HCT116 (cell line): ENCODE data around the gene SAMD4B. TPM values are rescaled to one million over a fixed set of nuclear protein-coding genes. Genes with fewer than 3 reads are reported as not detected.

ENCODE experiments used
- ATAC-seq: fragments of 200-7000 bp; cut with Tn5 transposase; 2 replicates; pipeline ENCODE4 v1.9.1; 2020; ENCODE audit warnings: mild to moderate bottlenecking, moderate library complexity
- BruUV-seq: library from RNA; stranded (reverse); fragments of 400-500 nt; replicated peaks from 2 replicates; lab custom pipeline; 2021; lab: Mats Ljungman, UMichigan
- CTCF ChIA-PET: fragments of 300-600 bp; sonication (Branson Sonifier 250); formaldehyde crosslinking; loops from one replicate; lab custom pipeline; 2021; ENCODE audit warnings: antibody characterized with exemption; lab: Charles Lee
- POLR2A ChIA-PET: fragments of 300-600, 350-600 bp; sonication (Branson Sonifier 250); formaldehyde crosslinking; loops from one replicate; lab custom pipeline; 2021; ENCODE audit warnings: antibody characterized with exemption; lab: Charles Lee
- RAD21 ChIA-PET, 2 experiments: fragments of 300-600 bp; sonication (Branson Sonifier 250); formaldehyde crosslinking; loops; one replicate each; lab custom pipeline; 2023; ENCODE audit warnings: low total read pairs in 2 of 2; ENCODE audit not compliant: uncharacterized antibody in 2 of 2, unreplicated experiment in 2 of 2, low non-redundant PET in 1 of 2; lab: Charles Lee
- DNase-seq: peaks from one replicate; pipeline ENCODE4 v3.0.0-alpha.2; 2010; ENCODE audit warnings: low read depth, low spot score
- H2AFZ ChIP-seq: fragments of 200-600 bp; shearing (Covaris generic), sonication (generic); 2 replicates; pipeline ENCODE4 v1.6.1; 2017; ENCODE audit warnings: low read depth, mixed run types, mixed read lengths, antibody characterized with exemption, low read length; ENCODE audit not compliant: poor library complexity, severe bottlenecking
- H3K27ac ChIP-seq: 2 replicates; pipeline ENCODE4 v1.5.1; 2012; ENCODE audit warnings: low read depth, low read length
- H3K27me3 ChIP-seq: fragments of 200-600 bp; sonication (generic); 2 replicates; pipeline ENCODE4 v1.6.1; 2016; ENCODE audit warnings: mixed run types, low read length, mixed read lengths; ENCODE audit not compliant: insufficient read depth
- H3K36me3 ChIP-seq, 2 experiments: fragments of 200-500 bp in 1 of 2; fragments of 200-600 bp in 1 of 2; sonication (Bioruptor generic) in 1 of 2; sonication (generic) in 1 of 2; 2 replicates each; pipeline versions ENCODE4 v1.5.1 to v1.6.1; 2014 to 2016; ENCODE audit warnings: low read length in 2 of 2, inconsistent platforms in 1 of 2, mixed read lengths in 1 of 2, mixed run types in 1 of 2; ENCODE audit not compliant: insufficient read depth in 2 of 2, control insufficient read depth in 1 of 2
- H3K4me1 ChIP-seq, 2 experiments: fragments of 200-600 bp in 1 of 2; sonication (generic) in 1 of 2; 2 replicates each; pipeline versions ENCODE4 v1.5.1 to v1.6.1; 2012 to 2017; ENCODE audit warnings: low read length in 2 of 2, inconsistent platforms in 1 of 2, mild to moderate bottlenecking in 1 of 2, mixed read lengths in 1 of 2, mixed run types in 1 of 2, moderate library complexity in 1 of 2; ENCODE audit not compliant: insufficient read depth in 2 of 2, control insufficient read depth in 1 of 2
- H3K4me2 ChIP-seq: fragments of 200-600 bp; sonication (generic); 2 replicates; pipeline ENCODE4 v1.6.1; 2017; ENCODE audit warnings: mixed run types, low read length, mixed read lengths
- H3K4me3 ChIP-seq, 2 experiments: fragments of 200-600 bp in 1 of 2; sonication (generic) in 1 of 2; replicated peaks in 1 of 2; 2 replicates each; pipeline ENCODE4 v1.5.1; 2011 to 2016; ENCODE audit warnings: low read length in 2 of 2, control low read depth in 1 of 2, low read depth in 1 of 2, mild to moderate bottlenecking in 1 of 2, mixed read lengths in 1 of 2, mixed run types in 1 of 2
- H3K79me2 ChIP-seq: fragments of 200-600 bp; sonication (generic); 2 replicates; pipeline ENCODE4 v1.6.1; 2017; ENCODE audit warnings: mild to moderate bottlenecking, mixed run types, low read length, moderate library complexity, mixed read lengths; ENCODE audit not compliant: insufficient read depth
- H3K9ac ChIP-seq: fragments of 200-600 bp; sonication (generic); 2 replicates; pipeline ENCODE4 v1.6.1; 2016; ENCODE audit warnings: low read length, mixed read lengths
- H3K9me2 ChIP-seq: fragments of 200-600 bp; sonication (generic), shearing (Covaris generic); 2 replicates; pipeline ENCODE4 v1.6.1; 2017; ENCODE audit warnings: mixed run types, mild to moderate bottlenecking, moderate library complexity; ENCODE audit not compliant: insufficient read depth
- H3K9me3 ChIP-seq, 2 experiments: fragments of 200-500 bp in 1 of 2; fragments of 200-600 bp in 1 of 2; sonication (Bioruptor generic) in 1 of 2; sonication (generic) in 1 of 2; 2 replicates each; pipeline ENCODE4 v1.6.1; 2014 to 2017; ENCODE audit warnings: low read length in 2 of 2, mixed read lengths in 2 of 2, inconsistent platforms in 1 of 2, low read depth in 1 of 2, mild to moderate bottlenecking in 1 of 2, mixed run types in 1 of 2, moderate library complexity in 1 of 2; ENCODE audit not compliant: control insufficient read depth in 1 of 2, insufficient read depth in 1 of 2
- H4K20me1 ChIP-seq: fragments of 200-600 bp; sonication (generic), shearing (Covaris generic); 2 replicates; pipeline ENCODE4 v1.6.1; 2017; ENCODE audit warnings: mixed run types, mild to moderate bottlenecking, moderate library complexity; ENCODE audit not compliant: insufficient read depth
- ELF1 ChIP-seq: IDR thresholded peaks from 2 replicates; pipeline ENCODE4 v1.6.1; 2012; ENCODE audit warnings: low read depth, borderline replicate concordance
- EZH2 ChIP-seq: fragments of 200-600 bp; sonication (generic); IDR thresholded peaks from 2 replicates; pipeline ENCODE4 v1.6.1; 2017; ENCODE audit warnings: antibody characterized with exemption, mixed run types
- POLR2A ChIP-seq: IDR thresholded peaks from 2 replicates; pipeline ENCODE4 v1.7.0; 2011; ENCODE audit warnings: borderline replicate concordance; ENCODE audit not compliant: insufficient read depth, insufficient read length; ENCODE audit errors: extremely low read depth
- POLR2AphosphoS5 ChIP-seq: IDR thresholded peaks from 2 replicates; pipeline ENCODE4 v1.6.1; 2011; ENCODE audit warnings: mild to moderate bottlenecking, low read depth, low read length, moderate library complexity
- YY1 ChIP-seq: IDR thresholded peaks from 2 replicates; pipeline ENCODE4 v1.6.1; 2011; ENCODE audit warnings: low read length, low read depth, moderate library complexity, mild to moderate bottlenecking; ENCODE audit not compliant: insufficient replicate concordance; ENCODE audit errors: extremely low read depth
- ZBTB33 ChIP-seq: IDR thresholded peaks from 2 replicates; pipeline ENCODE4 v1.6.1; 2011; ENCODE audit warnings: mild to moderate bottlenecking, low read length, moderate library complexity; ENCODE audit not compliant: insufficient replicate concordance; ENCODE audit errors: extremely low read depth
- intact Hi-C: fragments of 100-400 bp; cut with micrococcal nuclease; formaldehyde crosslinking; loops from 2 replicates; pipeline ENCODE4 v1.10.0; 2022
- total RNA-seq: library from RNA; stranded (reverse); gene quantifications from one replicate; pipeline ENCODE4 v1.2.1, GENCODE V29; 2021; ENCODE audit not compliant: unreplicated experiment

SAMD4B gene
- total RNA-seq, 1 experiment from 2014 or later = 127 TPM

GRCh38 chr19:39398297-39398864 is 56.2 kb downstream of the SAMD4B start:
- ChIA-PET RAD21 (interaction anchor here (0.6 to 3.2 kb wide), 5 partner anchors 9 to 13 kb away, joined by 3 to 21 read pairs (median 4); partner anchors contain the start of genes PLEKHG2 (in 2 of the 2) and ZFP36 (in 1 of the 2)), POLR2A (interaction anchor here (1.0 to 3.5 kb wide), 5 partner anchors 10 to 43 kb away, joined by 5 to 57 read pairs (median 35); partner anchors contain the start of genes PLEKHG2, RPS16 and ZFP36), CTCF (interaction anchor here (0.5 to 3.0 kb wide), 14 partner anchors 8 to 277 kb away, joined by 3 to 51 read pairs (median 5); partner anchors contain the start of genes EID2B, PLEKHG2, SAMD4B and ZFP36)
- H3K4me2 ChIP-seq = peak overlapping the region; percentile 77
- H3K9me3 ChIP-seq = no peaks in the 10 kb centered on the region
- H3K79me2 ChIP-seq = peaks cover 3% of the 10 kb centered on the region; the same call in 1 of the 2 replicates
- peak overlapping the region; percentile 73 for H3K9ac ChIP-seq
- no peaks in the 10 kb centered on the region for H3K9me2 ChIP-seq
- ATAC-seq = peak; percentile 39
- H3K27ac ChIP-seq = peak overlapping the region; percentile 91
- peaks cover 36 to 65% of the 10 kb centered on the region in 2 experiments for H3K4me1 ChIP-seq
- peak; percentile 69 for DNase-seq
- H2AFZ ChIP-seq = no peak overlapping the region
- peaks cover 4 to 5% of the 10 kb centered on the region in 2 experiments; a peak in 2 of 4 replicates for H3K36me3 ChIP-seq
- BruUV-seq = TSS peak; percentile 44
- no peaks in the 10 kb centered on the region for H4K20me1 ChIP-seq
- H3K27me3 ChIP-seq = no peaks in the 10 kb centered on the region
- TF ChIP-seq POLR2A (no peak), ZBTB33 (no peak), YY1 (peak; percentile 16), EZH2 (no peak), ELF1 (no peak), POLR2AphosphoS5 (peak; percentile 38)
- intact Hi-C loops = no loop called here
- peak overlapping the region in 1 of 2 experiments; percentile 3; a peak in 3 of 4 replicates for H3K4me3 ChIP-seq
